ENCODE results near the gene GALM.
"Not testable (repeated sequence)": the region's sequence is repeated elsewhere in the genome, so short reads cannot be mapped to it uniquely, and the experiment has no call there.

- not testable (repeated sequence) for TF ChIP-seq CTCF (IDR thresholded peaks at IDR 0.05; ENCODE audit: control extremely low read depth in 1 of 3, insufficient read depth in 1 of 3, low read depth in 1 of 3, low read length in 3 of 3); POLR2A (IDR thresholded peaks at IDR 0.05; ENCODE audit: control extremely low read depth in 1 of 2, low read depth in 2 of 2, low read length in 2 of 2); POLR2AphosphoS5 (IDR thresholded peaks at IDR 0.05; ENCODE audit: low read depth, low read length); EZH2 (IDR thresholded peaks at IDR 0.05; ENCODE audit: low read depth, low read length, severe bottlenecking); YY1 (IDR thresholded peaks at IDR 0.05; ENCODE audit: low read depth, low read length); CTBP2 (IDR thresholded peaks at IDR 0.05; ENCODE audit: borderline replicate concordance, insufficient read depth, insufficient read length, low read length); CEBPB (IDR thresholded peaks at IDR 0.05; ENCODE audit: low read depth, low read length); USF2 (IDR thresholded peaks at IDR 0.05; ENCODE audit: low read length); RXRA (IDR thresholded peaks at IDR 0.05; ENCODE audit: insufficient read depth, low read depth, low read length); SP2 (IDR thresholded peaks at IDR 0.05; ENCODE audit: low read length)
These were observed 42.6 kb downstream of the GALM start for GRCh38 chr2:38708491-38708890.
